GM23248 (cell line): ENCODE measurements around the gene CDK12.

Experiments
- EZH2 ChIP-seq: fragments of 200-600 bp; sonication (generic); IDR thresholded peaks from 2 replicates; pipeline ENCODE4 v1.6.1; 2018; ENCODE audit warnings: antibody characterized with exemption, mild to moderate bottlenecking; ENCODE audit not compliant: insufficient read depth, poor library complexity, severe bottlenecking
- EZH2phosphoT487 ChIP-seq: fragments of 200-600 bp; sonication (generic); IDR thresholded peaks from 2 replicates; pipeline ENCODE4 v1.6.1; 2018; ENCODE audit warnings: antibody characterized with exemption, moderate library complexity, mild to moderate bottlenecking, low read depth; ENCODE audit not compliant: insufficient read depth

- TF ChIP-seq EZH2phosphoT487 = no peak
- TF ChIP-seq EZH2 = no peak
Measured at GRCh38 chr17:39461113-39461925, at the start of gene CDK12.
